Germinal center (tissue), 1 donor: ENCODE measurements around the gene CCDC87.

Source experiments
- DNase-seq: peaks from one replicate; pipeline ENCODE4 v3.0.0; 2012; ENCODE audit warnings: mixed read lengths, low spot score

CCDC87 gene

GRCh38 chr11:66580803-66581202 lies 12.1 kb downstream of the CCDC87 start:
- no peak for DNase-seq

GRCh38 chr11:66579017-66579606 lies 13.8 kb downstream of the CCDC87 start:
- peak; percentile 86 for DNase-seq

- no peak for DNase-seq
These were observed 22.0 kb downstream of the CCDC87 start for GRCh38 chr11:66570850-66571180.

GRCh38 chr11:66570079-66570849 lies 22.6 kb downstream of the CCDC87 start:
- DNase-seq: no peak

GRCh38 chr11:66569076-66569475 lies 23.8 kb downstream of the CCDC87 start:
- no peak for DNase-seq

- DNase-seq: peak; percentile 90
These were observed 24.5 kb downstream of the CCDC87 start, which contains the start of gene CTSF for GRCh38 chr11:66568124-66568916. Gene CTSF, minus strand, starts transcription at chr11:66568606. Its CDS starts 120 bp downstream, at chr11:66568486.

GRCh38 chr11:66567787-66568123 lies 25.1 kb downstream of the CCDC87 start:
- no peak for DNase-seq

- no peak for DNase-seq
These were observed 26.6 kb downstream of the CCDC87 start for GRCh38 chr11:66566221-66566620.

GRCh38 chr11:66564984-66565383 lies 27.9 kb downstream of the CCDC87 start:
- DNase-seq: no peak

- DNase-seq: no peak
These were observed 28.3 kb downstream of the CCDC87 start for GRCh38 chr11:66564538-66564937.

- no peak for DNase-seq
These were observed 29.0 kb downstream of the CCDC87 start for GRCh38 chr11:66563832-66564231.

- DNase-seq: no peak
These were observed 29.8 kb downstream of the CCDC87 start for GRCh38 chr11:66562907-66563583.

GRCh38 chr11:66562275-66562674 lies 30.6 kb downstream of the CCDC87 start:
- no peak for DNase-seq

GRCh38 chr11:66561975-66562248 lies 31.0 kb downstream of the CCDC87 start:
- no peak for DNase-seq

GRCh38 chr11:66561178-66561974 lies 31.5 kb downstream of the CCDC87 start:
- no peak for DNase-seq

- no peak for DNase-seq
These were observed 32.8 kb downstream of the CCDC87 start for GRCh38 chr11:66559866-66560676.

- DNase-seq: peak; percentile 62
These were observed 33.6 kb downstream of the CCDC87 start for GRCh38 chr11:66559142-66559865.

- DNase-seq: no peak
These were observed 35.0 kb downstream of the CCDC87 start for GRCh38 chr11:66557733-66558326.

GRCh38 chr11:66556086-66556485 lies 36.8 kb downstream of the CCDC87 start:
- DNase-seq: no peak

- DNase-seq: no peak
These were observed 37.4 kb downstream of the CCDC87 start for GRCh38 chr11:66555416-66555815.
